DMS 273 (cell line): ENCODE results near the gene SVEP1.
A peak's percentile ranks its signal among the peaks of the same experiment; 100 is the strongest.

Experiments
- DNase-seq: peaks from one replicate; lab custom pipeline; 2025; ENCODE audit not compliant: unreplicated experiment; lab: John Stamatoyannopoulos, UW

Gene SVEP1

GRCh38 chr9:110328763-110329162 is 250.8 kb downstream of the SVEP1 start:
- DNase-seq: no peak

- no peak for DNase-seq
Observed at GRCh38 chr9:110327716-110328115, 251.8 kb downstream of the SVEP1 start.

GRCh38 chr9:110323818-110324217 is 255.7 kb downstream of the SVEP1 start:
- DNase-seq: no peak

- no peak for DNase-seq
Observed at GRCh38 chr9:110320651-110321445, 258.7 kb downstream of the SVEP1 start.

GRCh38 chr9:110319781-110320492 is 259.6 kb downstream of the SVEP1 start:
- peak; percentile 12 for DNase-seq

GRCh38 chr9:110317911-110318310 is 261.6 kb downstream of the SVEP1 start:
- no peak for DNase-seq

GRCh38 chr9:110316261-110317075 is 263.1 kb downstream of the SVEP1 start:
- DNase-seq: peak; percentile 65
